DND-41 (cell line): ENCODE results near the gene IL18R1.

Experiments
- ATAC-seq: fragments of 200-7000 bp; cut with Tn5 transposase; 3 replicates; pipeline ENCODE4 v1.9.1; 2021; ENCODE audit warnings: low read depth; ENCODE audit not compliant: insufficient read depth
- DNase-seq: peaks from one replicate; pipeline ENCODE4 v3.0.0-alpha.2; 2020
- H2AFZ ChIP-seq: 2 replicates; pipeline ENCODE4 v1.6.0; 2012; ENCODE audit warnings: low read depth, low read length
- H3K27ac ChIP-seq: 2 replicates; pipeline ENCODE4 v1.5.1; 2012; ENCODE audit warnings: low read length, inconsistent platforms
- H3K27me3 ChIP-seq: fragments of 200-600 bp; sonication (generic); 2 replicates; pipeline ENCODE4 v1.6.0; 2012; ENCODE audit warnings: low read length, mild to moderate bottlenecking, inconsistent platforms; ENCODE audit not compliant: insufficient read depth, poor library complexity
- H3K36me3 ChIP-seq: 2 replicates; pipeline ENCODE4 v1.5.1; 2012; ENCODE audit warnings: low read length, inconsistent platforms; ENCODE audit not compliant: insufficient read depth
- H3K4me1 ChIP-seq: 2 replicates; pipeline ENCODE4 v1.5.1; 2012; ENCODE audit warnings: mild to moderate bottlenecking, low read length; ENCODE audit not compliant: insufficient read depth
- H3K4me2 ChIP-seq: 2 replicates; pipeline ENCODE4 v1.6.0; 2012; ENCODE audit warnings: mild to moderate bottlenecking, moderate library complexity, low read length, inconsistent platforms; ENCODE audit not compliant: insufficient read depth
- H3K4me3 ChIP-seq, 2 experiments: fragments of 200-600 bp in 1 of 2; shearing (Covaris generic) in 1 of 2; 2 replicates each; pipeline ENCODE4 v1.5.1; 2012 to 2016; ENCODE audit warnings: inconsistent platforms in 2 of 2, low read length in 2 of 2, mild to moderate bottlenecking in 2 of 2, low read depth in 1 of 2, moderate library complexity in 1 of 2
- H3K79me2 ChIP-seq: 2 replicates; pipeline ENCODE4 v1.6.0; 2012; ENCODE audit warnings: low read length, inconsistent platforms; ENCODE audit not compliant: insufficient read depth
- H3K9ac ChIP-seq: 2 replicates; pipeline ENCODE4 v1.6.0; 2012; ENCODE audit warnings: low read depth, mild to moderate bottlenecking, inconsistent platforms, low read length, moderate library complexity
- H3K9me3 ChIP-seq: 2 replicates; pipeline ENCODE4 v1.5.1; 2012; ENCODE audit warnings: low read length, moderate library complexity, mild to moderate bottlenecking, inconsistent platforms; ENCODE audit not compliant: insufficient read depth, severe bottlenecking
- H4K20me1 ChIP-seq: 2 replicates; pipeline ENCODE4 v1.6.0; 2012; ENCODE audit warnings: low read length; ENCODE audit not compliant: insufficient read depth
- CTCF ChIP-seq: IDR thresholded peaks from 2 replicates; pipeline ENCODE4 v1.5.1; 2012; ENCODE audit warnings: borderline replicate concordance, low read length, moderate library complexity, mild to moderate bottlenecking; ENCODE audit not compliant: poor library complexity, severe bottlenecking; ENCODE audit errors: extremely low read depth
- EZH2 ChIP-seq: IDR thresholded peaks from 3 replicates; pipeline ENCODE4 v1.6.1; 2012; ENCODE audit warnings: borderline replicate concordance, low read depth, mild to moderate bottlenecking, moderate library complexity, low read length, inconsistent platforms; ENCODE audit not compliant: severe bottlenecking

IL18R1 gene

GRCh38 chr2:102331311-102331980 is 24.1 kb upstream of the IL18R1 start:
- Histone ChIP-seq H3K9ac (no peak overlapping the region), H4K20me1 (no peaks in the 10 kb centered on the region), H3K4me3 (no peak overlapping the region), H3K79me2 (no peaks in the 10 kb centered on the region), H3K27me3 (no peaks in the 10 kb centered on the region), H3K9me3 (no peaks in the 10 kb centered on the region), H2AFZ (no peak overlapping the region), H3K27ac (no peak overlapping the region), H3K4me2 (no peak overlapping the region), H3K36me3 (no peaks in the 10 kb centered on the region), H3K4me1 (no peaks in the 10 kb centered on the region)
- no peak for DNase-seq
- TF ChIP-seq EZH2 (no peak), CTCF (no peak)
- no peak for ATAC-seq

- Histone ChIP-seq H3K4me1 (no peaks in the 10 kb centered on the region), H3K27ac (no peak overlapping the region), H3K27me3 (no peaks in the 10 kb centered on the region), H3K4me2 (no peak overlapping the region), H3K9ac (no peak overlapping the region), H3K9me3 (no peaks in the 10 kb centered on the region), H3K4me3 (no peak overlapping the region), H3K79me2 (no peaks in the 10 kb centered on the region), H4K20me1 (no peaks in the 10 kb centered on the region), H3K36me3 (no peaks in the 10 kb centered on the region), H2AFZ (no peak overlapping the region)
- DNase-seq: no peak
- TF ChIP-seq EZH2 (no peak), CTCF (no peak)
- no peak for ATAC-seq
Observed at GRCh38 chr2:102334486-102334885, 21.1 kb upstream of the IL18R1 start.

- Histone ChIP-seq H3K36me3 (no peaks in the 10 kb centered on the region), H3K27me3 (no peaks in the 10 kb centered on the region), H3K9me3 (no peaks in the 10 kb centered on the region), H3K4me2 (no peak overlapping the region), H3K4me1 (no peaks in the 10 kb centered on the region), H3K9ac (no peak overlapping the region), H4K20me1 (no peaks in the 10 kb centered on the region), H3K4me3 (no peak overlapping the region), H3K79me2 (no peaks in the 10 kb centered on the region), H3K27ac (no peak overlapping the region), H2AFZ (no peak overlapping the region)
- ATAC-seq: no peak
- no peak for DNase-seq
- no peak for TF ChIP-seq CTCF
Observed at GRCh38 chr2:102335871-102336366, 19.7 kb upstream of the IL18R1 start.

GRCh38 chr2:102336502-102336945 is 19.1 kb upstream of the IL18R1 start:
- H2AFZ ChIP-seq: no peak overlapping the region
- DNase-seq: no peak

More at GRCh38 chr2:102336502-102336945, 19.1 kb upstream of the IL18R1 start:
- Histone ChIP-seq H3K27me3 (no peaks in the 10 kb centered on the region), H3K36me3 (no peaks in the 10 kb centered on the region), H3K9me3 (no peaks in the 10 kb centered on the region), H3K4me1 (no peaks in the 10 kb centered on the region), H3K4me3 (no peak overlapping the region), H3K4me2 (no peak overlapping the region), H3K79me2 (no peaks in the 10 kb centered on the region), H3K27ac (no peak overlapping the region), H3K9ac (no peak overlapping the region), H4K20me1 (no peaks in the 10 kb centered on the region)
- no peak for TF ChIP-seq EZH2
- TF ChIP-seq CTCF: no peak
- ATAC-seq: no peak
